ENCODE data around the gene GRK2. TPM values are rescaled to one million over a fixed set of nuclear protein-coding genes. Genes with fewer than 3 reads are reported as not detected.
"Not testable (repeated sequence)": the region's sequence is repeated elsewhere in the genome, so short reads cannot be mapped to it uniquely, and the experiment has no call there.

The GRK2 gene
- polyA plus RNA-seq, 1 donor from 2014 or later, result 47.3 TPM

DNA sequence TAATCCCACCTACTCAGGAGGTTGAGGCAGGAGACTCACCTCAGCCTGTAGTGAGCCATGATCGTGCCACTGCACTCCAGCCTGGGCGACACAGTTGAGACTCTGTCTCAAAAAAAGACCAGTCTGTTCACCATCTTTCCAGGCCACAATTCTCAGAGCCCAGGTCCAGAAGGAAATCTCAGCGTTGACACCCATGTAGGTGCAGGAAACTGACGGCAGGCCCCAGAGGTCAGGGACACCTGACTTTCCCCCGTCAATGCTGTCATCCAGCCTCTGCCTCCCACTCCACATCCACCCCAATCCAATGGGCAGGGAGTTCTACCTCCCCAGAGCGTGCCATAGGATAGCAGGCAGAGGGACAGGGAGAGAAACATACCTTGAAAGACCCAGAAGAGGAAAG is 5.9 kb upstream of the GRK2 start:
- no peak for TF ChIP-seq SMC3 (conservative IDR thresholded peaks at IDR 0.05; ENCODE audit: poor library complexity)
- no peak for TF ChIP-seq RAD21 (conservative IDR thresholded peaks at IDR 0.05)
- TF ChIP-seq POLR2AphosphoS5 (IDR thresholded peaks at IDR 0.05), result no peak
- no peak for TF ChIP-seq EP300 (conservative IDR thresholded peaks at IDR 0.05; ENCODE audit: poor library complexity, severe bottlenecking)
- TF ChIP-seq MXI1 (conservative IDR thresholded peaks at IDR 0.05; ENCODE audit: poor library complexity, severe bottlenecking), result no peak
- TF ChIP-seq REST (IDR thresholded peaks at IDR 0.05; ENCODE audit: borderline replicate concordance), result no peak
- no peak for TF ChIP-seq CTCF (IDR thresholded peaks at IDR 0.05; ENCODE audit: poor library complexity, severe bottlenecking)
- TF ChIP-seq TAF1 (IDR thresholded peaks at IDR 0.05; ENCODE audit: low read depth), result no peak
- no peak for TF ChIP-seq EZH2 (IDR thresholded peaks at IDR 0.05; ENCODE audit: borderline replicate concordance, insufficient read depth, low read length, poor library complexity, severe bottlenecking)
- no peak overlapping the region for H2AFZ ChIP-seq (ENCODE audit: low read depth, low read length)
- H3K9me3 ChIP-seq (ENCODE audit: low read length), result no peaks in the 10 kb centered on the region
- no peak overlapping the region for H3K4me2 ChIP-seq (ENCODE audit: low read length)
- no peak overlapping the region for H3K9ac ChIP-seq (ENCODE audit: low read length)
- H3K9me2 ChIP-seq (ENCODE audit: insufficient read depth, low read length), result no peaks in the 10 kb centered on the region
- H4K20me1 ChIP-seq (ENCODE audit: insufficient read depth), result no peaks in the 10 kb centered on the region
- peaks cover 8% of the 10 kb centered on the region for H3K36me3 ChIP-seq (ENCODE audit: insufficient read depth, low read length)
- no peaks in the 10 kb centered on the region for H3F3A ChIP-seq (ENCODE audit: insufficient read depth, low read length, poor library complexity, severe bottlenecking)
- H3K27me3 ChIP-seq (ENCODE audit: insufficient read depth, low read depth, low read length), result no peaks in the 10 kb centered on the region
- no peak overlapping the region for H3K4me3 ChIP-seq (ENCODE audit: low read length)
- no peaks in the 10 kb centered on the region for H3K79me2 ChIP-seq (replicated peaks; ENCODE audit: insufficient read depth, low read length)
- no peak overlapping the region for H3K27ac ChIP-seq (ENCODE audit: low read length)

GRCh38 chr11:67260885-67261639 is 5.2 kb upstream of the GRK2 start:
- H3F3A ChIP-seq (ENCODE audit: insufficient read depth, low read length, poor library complexity, severe bottlenecking); H3K9me2 ChIP-seq (ENCODE audit: insufficient read depth, low read length); H4K20me1 ChIP-seq (ENCODE audit: insufficient read depth); H2AFZ ChIP-seq (ENCODE audit: low read depth, low read length); H3K79me2 ChIP-seq (replicated peaks; ENCODE audit: insufficient read depth, low read length); H3K27me3 ChIP-seq (ENCODE audit: insufficient read depth, low read depth, low read length); H3K27ac ChIP-seq (ENCODE audit: low read length); H3K9ac ChIP-seq (ENCODE audit: low read length); H3K4me2 ChIP-seq (ENCODE audit: low read length); H3K36me3 ChIP-seq (ENCODE audit: insufficient read depth, low read length); H3K9me3 ChIP-seq (ENCODE audit: low read length): not testable (repeated sequence)
- peak overlapping the region; percentile 57 for H3K4me3 ChIP-seq (ENCODE audit: low read length)

DNA sequence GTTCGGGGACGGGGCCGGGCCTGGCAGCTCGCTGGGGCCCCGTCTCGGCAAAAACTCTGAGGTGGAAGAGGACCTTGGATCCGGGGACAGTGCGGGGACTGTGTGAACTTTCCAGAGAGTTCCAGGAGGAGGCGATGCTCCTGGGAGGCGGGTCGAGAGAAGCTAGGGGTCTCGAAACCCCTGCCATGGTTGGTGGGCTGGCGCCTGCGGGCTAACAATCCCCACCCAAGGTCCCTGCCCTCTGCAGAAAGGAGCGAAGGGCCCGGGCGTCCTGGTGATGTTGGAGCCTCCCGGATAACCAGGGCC is 4.7 kb upstream of the GRK2 start:
- peaks cover 7% of the 10 kb centered on the region for H3K79me2 ChIP-seq (replicated peaks; ENCODE audit: insufficient read depth, low read length)
- H3K9me3 ChIP-seq (ENCODE audit: low read length), result no peaks in the 10 kb centered on the region
- TF ChIP-seq TAF1 (IDR thresholded peaks at IDR 0.05; ENCODE audit: low read depth) (no peak), POLR2AphosphoS5 (IDR thresholded peaks at IDR 0.05) (no peak), MXI1 (conservative IDR thresholded peaks at IDR 0.05; ENCODE audit: poor library complexity, severe bottlenecking) (no peak), REST (IDR thresholded peaks at IDR 0.05; ENCODE audit: borderline replicate concordance) (no peak), RAD21 (conservative IDR thresholded peaks at IDR 0.05) (no peak), EP300 (conservative IDR thresholded peaks at IDR 0.05; ENCODE audit: poor library complexity, severe bottlenecking) (no peak)
- peak overlapping the region; percentile 57 for H3K4me3 ChIP-seq (ENCODE audit: low read length)
- no peaks in the 10 kb centered on the region for H3K9me2 ChIP-seq (ENCODE audit: insufficient read depth, low read length)
- no peaks in the 10 kb centered on the region for H3K27me3 ChIP-seq (ENCODE audit: insufficient read depth, low read depth, low read length)
- no peak overlapping the region for H3K4me2 ChIP-seq (ENCODE audit: low read length)
- no peak overlapping the region for H3K27ac ChIP-seq (ENCODE audit: low read length)
- H3K36me3 ChIP-seq (ENCODE audit: insufficient read depth, low read length), result peaks cover 7% of the 10 kb centered on the region
- H4K20me1 ChIP-seq (ENCODE audit: insufficient read depth), result no peaks in the 10 kb centered on the region
- H3F3A ChIP-seq (ENCODE audit: insufficient read depth, low read length, poor library complexity, severe bottlenecking), result no peaks in the 10 kb centered on the region
- H3K9ac ChIP-seq (ENCODE audit: low read length), result no peak overlapping the region
- no peak overlapping the region for H2AFZ ChIP-seq (ENCODE audit: low read depth, low read length)

Measured in neural cell (in vitro differentiated cells).